HEK293T (cell line): Measurements from ENCODE around the gene BRAT1.

ENCODE experiments used
- ARNT ChIP-seq: fragments of 450-650 bp; IDR thresholded peaks from 2 replicates; pipeline ENCODE4 v1.6.1; 2017; ENCODE audit warnings: mild to moderate bottlenecking
- BHLHE40 ChIP-seq: fragments of 450-650 bp; IDR thresholded peaks from 2 replicates; pipeline ENCODE4 v1.6.1; 2016; ENCODE audit warnings: mild to moderate bottlenecking, moderate library complexity, borderline replicate concordance
- ELF4 ChIP-seq: fragments of 450-650 bp; IDR thresholded peaks from 2 replicates; pipeline ENCODE4 v1.6.1; 2017; ENCODE audit warnings: antibody characterized with exemption
- FOXK2 ChIP-seq: fragments of 450-650 bp; IDR thresholded peaks from 2 replicates; pipeline ENCODE4 v1.6.1; 2016; ENCODE audit warnings: mild to moderate bottlenecking
- FOXM1 ChIP-seq: fragments of 450-650 bp; IDR thresholded peaks from 2 replicates; pipeline ENCODE4 v1.6.1; 2017; ENCODE audit warnings: mild to moderate bottlenecking, borderline replicate concordance
- HDGF ChIP-seq: fragments of 450-650 bp; IDR thresholded peaks from 2 replicates; pipeline ENCODE4 v1.6.1; 2017; ENCODE audit warnings: antibody characterized with exemption, borderline replicate concordance
- L3MBTL2 ChIP-seq: fragments of 450-650 bp; conservative IDR thresholded peaks from 2 replicates; pipeline ENCODE4 v1.6.1; 2016; ENCODE audit warnings: mild to moderate bottlenecking
- LEF1 ChIP-seq: fragments of 450-650 bp; IDR thresholded peaks from 2 replicates; pipeline ENCODE4 v1.6.1; 2017; ENCODE audit warnings: mild to moderate bottlenecking, borderline replicate concordance
- NFRKB ChIP-seq: fragments of 450-650 bp; IDR thresholded peaks from 2 replicates; pipeline ENCODE4 v1.6.1; 2016; ENCODE audit warnings: mild to moderate bottlenecking, moderate library complexity
- SP1 ChIP-seq: fragments of 450-650 bp; IDR thresholded peaks from 2 replicates; pipeline ENCODE4 v1.6.1; 2017
- SUZ12 ChIP-seq: fragments of 450-650 bp; IDR thresholded peaks from 2 replicates; pipeline ENCODE4 v1.6.1; 2016; ENCODE audit warnings: mild to moderate bottlenecking
- TARDBP ChIP-seq: fragments of 450-650 bp; IDR thresholded peaks from 2 replicates; pipeline ENCODE4 v1.6.1; 2016

GRCh38 chr7:2572101-2572842 is 16.9 kb upstream of the BRAT1 start:
- TF ChIP-seq NFRKB (no peak), BHLHE40 (no peak), TARDBP (no peak), ELF4 (no peak), FOXM1 (no peak), HDGF (no peak), SP1 (no peak), L3MBTL2 (no peak), SUZ12 (no peak), LEF1 (no peak), FOXK2 (no peak), ARNT (no peak)
